Measurements from ENCODE around the gene PCA3. TPM values are rescaled to one million over a fixed set of nuclear protein-coding genes. Genes with fewer than 3 reads are reported as not detected.
"Not testable (repeated sequence)": the region's sequence is repeated elsewhere in the genome, so short reads cannot be mapped to it uniquely, and the experiment has no call there.

The PCA3 gene
- total RNA-seq: 0.20 and 0.22 TPM in 2 replicates

DNA sequence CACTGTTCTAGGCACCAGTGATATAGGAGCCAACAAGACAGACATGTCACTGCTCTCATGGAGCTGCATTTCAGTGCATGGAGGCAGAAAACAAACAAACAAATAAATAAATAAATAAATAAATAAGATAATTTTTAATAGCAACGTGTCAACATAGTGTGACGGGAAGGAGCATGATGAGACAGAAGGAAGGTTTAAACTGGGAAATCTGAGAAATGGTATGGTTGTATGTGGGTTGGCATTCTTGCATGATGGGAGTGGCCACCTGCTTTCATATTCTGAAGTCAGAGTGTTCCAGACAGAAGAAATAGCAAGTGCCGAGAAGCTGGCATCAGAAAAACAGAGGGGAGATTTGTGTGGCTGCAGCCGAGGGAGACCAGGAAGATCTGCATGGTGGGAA lies at the start of gene PCA3:
Gene PCA3, plus strand, starts transcription at position 301 of the 400 bp plus-strand sequence.
- no peak for DNase-seq (ENCODE audit: low read depth in 2 of 2)

GRCh38 chr9:76716085-76716672 lies 48.1 kb upstream of the PCA3 start:
- DNase-seq (ENCODE audit: low read depth in 2 of 2): peak in 1 of 2 donors; percentile 6

GRCh38 chr9:76717176-76717575 lies 47.1 kb upstream of the PCA3 start:
- DNase-seq (ENCODE audit: low read depth in 2 of 2): peak in 1 of 2 donors; percentile 26

GRCh38 chr9:76717613-76718012 lies 46.6 kb upstream of the PCA3 start:
- peak; percentile 52 to 82 for DNase-seq (ENCODE audit: low read depth in 2 of 2)

DNA sequence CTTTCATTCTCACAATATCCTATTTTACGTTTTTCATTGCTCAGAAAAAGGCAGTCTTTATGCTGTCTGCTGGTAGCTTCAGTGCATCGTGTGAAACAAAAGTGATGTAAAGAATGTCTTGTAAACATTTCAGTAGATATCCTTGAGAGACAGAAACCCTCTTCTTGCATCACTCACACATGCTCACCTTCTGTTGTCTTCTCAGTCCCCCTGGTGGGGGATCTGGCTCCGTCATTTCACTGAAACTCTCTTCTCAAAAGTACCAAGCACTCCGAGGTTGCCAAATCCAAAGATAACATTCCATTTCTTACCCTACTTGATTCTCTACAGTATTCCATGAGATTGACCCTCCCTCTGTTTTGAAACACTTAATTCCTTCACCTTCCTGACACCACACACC lies 46.1 kb upstream of the PCA3 start:
- DNase-seq (ENCODE audit: low read depth in 2 of 2): no peak

GRCh38 chr9:76720245-76720644 lies 44.0 kb upstream of the PCA3 start:
- DNase-seq (ENCODE audit: low read depth in 2 of 2): no peak

- DNase-seq (ENCODE audit: low read depth in 2 of 2): no peak
Measured at GRCh38 chr9:76725011-76725546, 39.2 kb upstream of the PCA3 start.

- DNase-seq (ENCODE audit: low read depth in 2 of 2): no peak
Measured at GRCh38 chr9:76725885-76726284, 38.4 kb upstream of the PCA3 start.

DNA sequence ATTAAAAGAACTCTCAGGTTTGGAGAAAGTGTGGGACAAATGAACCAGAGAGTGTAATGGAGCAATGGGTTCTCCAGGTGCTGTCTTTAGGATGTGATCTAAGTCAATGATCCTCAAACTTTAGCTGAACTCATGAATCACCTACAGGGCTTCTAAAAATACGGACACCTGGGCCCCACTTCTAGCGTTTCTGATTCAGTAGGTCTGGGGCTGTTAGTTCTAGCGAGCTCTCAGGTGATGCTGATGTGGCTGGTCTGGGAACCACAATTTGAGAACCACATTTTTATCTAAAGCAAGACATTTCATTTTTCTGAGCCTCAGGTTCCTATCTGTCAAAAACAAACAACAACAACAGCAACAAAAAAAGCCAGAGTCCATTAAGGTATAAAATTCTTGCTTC lies 35.1 kb upstream of the PCA3 start:
- DNase-seq (ENCODE audit: low read depth in 2 of 2): no peak

- DNase-seq (ENCODE audit: low read depth in 2 of 2): no peak
Measured at GRCh38 chr9:76729980-76730737, 34.1 kb upstream of the PCA3 start.

GRCh38 chr9:76730801-76731200 lies 33.4 kb upstream of the PCA3 start:
- DNase-seq (ENCODE audit: low read depth in 2 of 2): no peak

DNA sequence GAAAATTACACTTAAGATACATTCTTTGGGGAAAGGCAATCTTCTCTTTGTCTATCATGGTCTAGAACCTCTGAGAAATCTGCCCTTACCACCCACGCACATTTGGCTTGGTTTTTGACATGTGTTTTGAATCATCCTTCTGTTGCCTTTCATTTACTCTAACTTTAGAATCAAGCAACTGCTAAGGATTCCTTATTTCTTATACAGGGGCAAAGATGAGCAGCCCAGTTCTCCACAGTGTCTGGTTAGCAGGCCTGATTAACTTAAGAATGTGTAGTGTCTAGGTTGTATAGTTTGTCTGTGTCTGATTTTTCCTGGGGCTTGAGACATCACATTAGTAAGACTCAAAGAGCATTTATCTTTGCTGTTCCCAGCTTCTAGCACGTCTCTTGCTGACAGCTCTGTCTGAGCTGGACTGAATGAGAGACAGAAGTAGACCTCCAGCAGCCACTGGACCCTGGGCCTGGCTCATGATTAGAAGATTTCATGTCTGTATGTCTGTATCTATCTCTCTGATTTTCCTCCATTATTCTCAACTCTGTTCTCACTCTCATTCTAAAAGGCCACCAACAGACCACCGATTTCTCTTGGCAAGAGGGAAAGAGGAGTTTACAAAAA lies 31.8 kb upstream of the PCA3 start:
- no peak for DNase-seq (ENCODE audit: low read depth in 2 of 2)

DNA sequence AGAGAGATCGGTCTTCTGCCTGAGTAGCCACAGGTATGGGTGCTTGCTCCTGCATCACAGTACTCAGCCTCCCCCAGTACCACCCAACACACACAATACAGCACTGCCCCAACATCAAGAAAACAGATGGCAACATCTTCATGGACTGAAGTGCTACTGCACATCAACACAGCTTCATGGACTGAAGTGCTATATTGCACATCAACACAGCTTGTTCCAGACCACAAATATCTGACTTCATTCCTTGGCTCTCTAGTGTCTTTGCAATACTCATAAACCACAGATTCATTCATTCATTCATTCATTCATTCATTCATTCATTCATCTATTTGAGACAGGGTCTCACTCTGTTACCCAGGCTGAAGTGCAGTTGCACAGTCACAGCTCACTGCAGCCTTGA lies 31.1 kb upstream of the PCA3 start:
- no peak for DNase-seq (ENCODE audit: low read depth in 2 of 2)

- DNase-seq (ENCODE audit: low read depth in 2 of 2): no peak
Measured at GRCh38 chr9:76734716-76735115, 29.5 kb upstream of the PCA3 start.

DNA sequence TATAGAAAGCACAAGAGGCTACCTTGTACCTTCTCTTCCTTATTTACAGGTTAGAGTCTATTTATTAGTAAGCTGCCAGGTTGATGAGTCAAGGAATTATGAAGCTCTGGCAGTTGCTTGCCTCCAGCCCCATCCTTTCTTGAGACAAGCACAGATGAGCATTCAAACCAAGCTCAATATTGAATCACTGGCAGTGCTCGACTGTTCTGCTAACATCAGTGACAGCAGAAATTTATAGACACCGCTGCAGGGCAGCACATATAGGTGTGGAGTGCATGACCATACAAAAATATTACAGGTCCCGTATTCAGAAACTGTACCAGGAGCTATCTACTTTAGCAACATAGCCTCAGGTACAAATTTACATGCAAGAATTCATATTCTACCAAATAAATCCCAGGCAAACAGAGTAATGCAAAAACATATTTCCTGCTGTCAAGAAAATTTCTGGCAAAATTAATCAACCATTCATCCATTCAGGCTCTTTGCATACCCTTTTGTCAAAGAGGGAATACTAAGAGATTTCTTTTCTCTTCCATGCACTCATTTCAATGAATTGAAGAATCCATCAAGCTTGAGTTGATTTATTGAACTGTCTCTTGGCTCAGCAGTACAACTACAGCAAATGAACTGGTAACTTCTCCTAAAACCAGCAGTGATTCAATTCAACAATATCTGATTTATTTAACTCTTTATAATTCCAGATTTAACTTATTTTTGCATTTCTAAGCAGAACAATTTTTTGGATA lies 26.9 kb upstream of the PCA3 start:
- DNase-seq (ENCODE audit: low read depth in 2 of 2): no peak

DNA sequence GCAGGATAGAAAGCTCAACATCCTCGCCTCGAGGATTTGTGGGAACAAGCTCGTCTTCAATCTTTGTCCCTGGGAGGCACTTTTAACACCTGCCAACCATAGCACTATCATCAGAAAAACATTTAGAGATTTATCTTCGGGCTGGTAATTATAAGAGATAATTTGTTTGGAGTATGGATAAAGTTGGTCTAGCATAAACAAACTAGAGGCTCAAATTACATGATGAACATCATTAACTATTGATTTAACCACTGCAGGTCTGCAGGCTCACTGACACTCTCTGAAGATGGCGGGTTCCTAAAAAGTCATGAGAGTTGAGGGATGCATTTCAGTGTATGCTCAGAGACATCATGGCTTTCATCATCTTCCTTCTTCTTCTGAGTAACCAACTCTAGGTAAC lies 25.8 kb upstream of the PCA3 start:
- no peak for DNase-seq (ENCODE audit: low read depth in 2 of 2)

DNA sequence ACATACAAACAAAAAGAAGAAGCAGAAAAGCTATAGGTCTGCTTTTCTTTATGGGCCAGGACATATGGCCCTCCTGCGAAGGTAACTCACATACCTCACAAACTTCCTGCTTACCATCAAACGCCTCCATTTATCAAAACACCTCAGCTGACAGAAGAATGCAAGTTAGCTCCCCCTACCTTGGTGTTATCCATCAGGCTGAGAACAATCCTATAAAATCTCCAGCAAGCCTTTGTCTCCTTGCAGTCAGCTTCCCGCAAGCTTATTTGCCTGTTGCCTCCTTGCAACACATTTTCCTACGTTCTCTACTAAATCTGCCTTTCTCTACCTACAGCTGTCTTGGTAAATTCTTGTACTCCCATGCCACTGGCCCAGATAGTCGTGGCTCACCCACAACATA lies 22.7 kb upstream of the PCA3 start:
- DNase-seq (ENCODE audit: low read depth in 2 of 2): no peak

GRCh38 chr9:76742890-76743289 lies 21.3 kb upstream of the PCA3 start:
- not testable (repeated sequence) for DNase-seq (ENCODE audit: low read depth in 2 of 2)

GRCh38 chr9:76743931-76744330 lies 20.3 kb upstream of the PCA3 start:
- no peak for DNase-seq (ENCODE audit: low read depth in 2 of 2)

DNA sequence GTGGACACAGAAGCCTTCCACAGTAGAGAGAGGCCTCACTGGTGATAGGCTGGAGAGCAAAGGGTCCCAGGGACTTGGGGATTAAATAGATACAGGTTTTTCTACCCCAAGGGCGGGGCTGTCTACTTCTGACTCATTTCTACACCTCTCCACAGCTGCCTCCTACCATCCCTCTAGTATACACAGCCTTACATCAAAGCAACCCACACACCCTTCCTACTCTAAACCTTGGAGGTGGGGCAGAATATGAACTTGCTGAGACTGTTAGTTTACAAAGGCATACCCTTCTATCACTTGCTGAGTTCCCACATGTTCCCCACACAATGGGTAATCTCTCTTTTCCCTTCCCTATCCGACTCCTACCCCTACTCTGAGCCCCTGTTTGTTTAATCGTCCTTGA lies 19.9 kb upstream of the PCA3 start:
- DNase-seq (ENCODE audit: low read depth in 2 of 2): no peak

GRCh38 chr9:76751001-76751400 lies 13.2 kb upstream of the PCA3 start:
- no peak for DNase-seq (ENCODE audit: low read depth in 2 of 2)

GRCh38 chr9:76756268-76756640 lies 8.0 kb upstream of the PCA3 start:
- DNase-seq (ENCODE audit: low read depth in 2 of 2): peak in 1 of 2 donors; percentile 2

Data from lung microvascular endothelial cell (primary cell).